PC-3 (cell line): ENCODE results near the gene UTS2B.

Source experiments
- CTCF ChIP-seq: fragments of 300-600 bp; sonication (generic); conservative IDR thresholded peaks from 2 replicates; pipeline ENCODE4 v1.5.1; 2017; ENCODE audit warnings: antibody characterized with exemption, low read depth, mild to moderate bottlenecking, low read length
- EZH2 ChIP-seq: fragments of 300-600 bp; sonication (generic); IDR thresholded peaks from one replicate; pipeline ENCODE4 v1.6.1; 2017; ENCODE audit warnings: antibody characterized with exemption, mild to moderate bottlenecking, low read length; ENCODE audit not compliant: unreplicated experiment

- no peak for TF ChIP-seq CTCF
- no peak for TF ChIP-seq EZH2
Measured at GRCh38 chr3:191336833-191337232, 6.5 kb upstream of the UTS2B start.
